Stimulated activated naive CD4-positive, alpha-beta T cell (primary cell): Measurements from ENCODE around the gene PUS1.
"Not testable (repeated sequence)": the region's sequence is repeated elsewhere in the genome, so short reads cannot be mapped to it uniquely, and the experiment has no call there.

Experiments used
- DNase-seq, 6 experiments: peaks; one replicate each; lab custom pipeline; 2025; lab: John Stamatoyannopoulos, UW

PUS1 gene

GRCh38 chr12:131928711-131929580, at the start of gene PUS1:
PUS1 (plus strand) TSS chr12:131929276; CDS start chr12:131929723, 447 bp downstream.
- peak; percentile 88 to 94 (median 91) for DNase-seq

DNA sequence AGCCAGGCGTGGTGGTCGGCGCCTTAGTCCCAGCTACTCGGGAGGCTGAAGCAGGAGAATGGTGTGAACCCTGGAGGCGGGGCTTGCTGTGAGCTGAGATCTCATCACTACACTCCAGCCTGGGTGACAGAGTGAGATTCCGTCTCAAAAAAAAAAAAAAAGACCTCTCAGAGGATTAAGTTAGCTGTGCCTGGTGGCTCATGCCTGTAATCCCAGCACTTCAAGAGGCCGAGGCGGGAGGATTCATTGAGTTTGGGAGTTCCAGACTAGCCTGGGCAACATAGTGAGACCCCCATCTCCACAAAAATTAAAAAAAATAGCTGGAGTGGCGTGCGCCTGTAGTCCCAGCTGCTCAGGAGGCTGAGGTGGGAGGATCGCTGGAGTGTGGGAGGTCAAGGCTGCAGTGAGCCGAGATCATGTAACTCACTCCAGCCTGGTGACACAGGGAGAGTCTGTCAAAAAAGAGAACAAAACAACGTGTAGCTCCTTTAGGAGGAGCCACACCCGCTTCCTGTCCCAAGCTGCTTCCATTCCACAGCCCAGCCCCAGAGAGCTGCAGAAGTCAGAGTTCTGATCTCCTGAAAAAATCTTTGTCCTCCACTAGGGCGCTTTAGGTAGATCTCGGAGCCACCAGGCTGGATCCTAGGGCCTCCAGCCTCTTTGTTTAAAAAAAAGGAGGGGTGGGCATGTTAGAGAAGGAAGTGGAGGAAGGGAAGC, 46.1 kb upstream of the PUS1 start:
- DNase-seq, result no peak

GRCh38 chr12:131883521-131883900, 45.6 kb upstream of the PUS1 start:
- DNase-seq, result no peak

DNA sequence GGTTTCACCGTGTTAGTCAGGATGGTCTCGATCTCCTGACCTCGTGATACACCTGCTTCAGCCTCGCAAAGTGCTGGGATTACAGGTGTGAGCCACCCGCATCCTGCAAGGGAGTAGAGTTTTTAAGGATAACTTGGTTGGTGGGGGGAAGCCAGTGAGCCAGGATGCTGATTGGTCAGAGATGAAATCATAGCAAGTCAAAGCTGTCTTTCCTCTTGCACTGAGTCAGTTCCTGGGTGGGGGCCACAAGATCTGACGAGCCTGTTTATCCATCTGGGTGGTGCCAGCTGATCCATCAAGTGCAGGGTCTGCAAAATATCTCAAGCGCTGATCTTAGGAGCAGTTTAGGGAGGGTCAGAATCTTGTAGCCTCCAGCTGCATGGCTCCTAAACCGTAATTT, 44.0 kb upstream of the PUS1 start:
- not testable (repeated sequence) for DNase-seq

DNA sequence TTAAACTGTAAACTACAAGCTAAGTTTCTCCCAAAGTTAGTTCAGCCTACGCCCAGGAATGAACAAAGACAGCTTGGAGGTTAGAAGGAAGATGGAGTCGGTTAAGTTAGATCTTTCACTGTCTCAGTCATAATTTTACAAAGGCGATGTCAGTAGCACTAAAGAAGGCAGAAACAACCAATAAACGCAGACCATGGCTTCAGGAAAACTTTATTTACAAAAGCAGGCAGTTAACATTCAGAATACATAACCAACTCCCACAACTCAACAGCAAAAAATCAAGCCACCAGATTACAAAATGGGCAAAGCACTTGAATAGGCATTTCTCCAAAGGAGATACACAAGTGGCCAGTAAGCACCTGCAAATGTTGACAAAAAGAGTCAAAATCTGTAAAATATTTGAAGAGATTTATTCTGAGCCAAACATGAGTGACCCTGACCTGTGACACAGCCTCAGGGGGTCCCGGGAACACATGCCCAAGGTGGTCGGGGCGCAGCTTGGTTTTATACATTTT, 43.5 kb upstream of the PUS1 start:
- no peak for DNase-seq

- DNase-seq, result not testable (repeated sequence)
These were observed 37.4 kb upstream of the PUS1 start for GRCh38 chr12:131891722-131892121.

- peak in 1 of 6 experiments; percentile 9 for DNase-seq
These were observed 36.1 kb upstream of the PUS1 start for GRCh38 chr12:131892711-131893604.

DNA sequence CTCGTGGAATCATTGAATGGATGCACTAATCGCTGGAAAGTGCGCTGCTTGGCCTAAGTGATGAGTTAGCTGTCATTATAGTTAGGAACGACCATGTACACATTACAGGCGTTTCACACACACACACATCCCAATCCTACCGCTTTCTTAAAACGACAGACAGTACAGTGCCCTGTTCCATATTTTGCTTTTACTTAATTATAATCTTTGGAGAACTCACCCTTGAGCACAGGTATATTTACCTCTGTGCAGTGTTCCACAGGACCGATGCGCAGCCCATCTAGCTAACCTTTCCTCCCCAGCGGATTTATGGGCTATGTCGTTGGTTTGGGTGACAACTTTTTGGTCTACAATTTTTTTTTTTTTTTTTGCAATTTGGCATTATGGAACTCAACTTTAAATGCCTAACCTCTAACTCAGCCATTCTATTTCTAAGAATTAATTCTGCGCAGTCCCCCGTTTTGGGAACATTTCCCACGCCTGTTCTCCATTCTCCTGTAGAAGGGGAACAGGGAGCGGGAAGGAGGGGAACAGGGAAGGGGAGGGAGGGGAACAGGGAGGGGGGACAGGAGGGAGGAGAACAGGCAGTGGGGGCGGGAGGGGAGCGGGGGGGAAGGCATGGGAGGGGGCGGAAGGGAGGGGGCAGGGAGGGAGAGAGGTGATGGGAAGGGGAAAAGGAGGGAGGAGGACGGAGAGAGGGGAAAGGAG, 35.3 kb upstream of the PUS1 start:
- peak in 2 of 6 experiments; percentile 16 to 25 for DNase-seq

DNA sequence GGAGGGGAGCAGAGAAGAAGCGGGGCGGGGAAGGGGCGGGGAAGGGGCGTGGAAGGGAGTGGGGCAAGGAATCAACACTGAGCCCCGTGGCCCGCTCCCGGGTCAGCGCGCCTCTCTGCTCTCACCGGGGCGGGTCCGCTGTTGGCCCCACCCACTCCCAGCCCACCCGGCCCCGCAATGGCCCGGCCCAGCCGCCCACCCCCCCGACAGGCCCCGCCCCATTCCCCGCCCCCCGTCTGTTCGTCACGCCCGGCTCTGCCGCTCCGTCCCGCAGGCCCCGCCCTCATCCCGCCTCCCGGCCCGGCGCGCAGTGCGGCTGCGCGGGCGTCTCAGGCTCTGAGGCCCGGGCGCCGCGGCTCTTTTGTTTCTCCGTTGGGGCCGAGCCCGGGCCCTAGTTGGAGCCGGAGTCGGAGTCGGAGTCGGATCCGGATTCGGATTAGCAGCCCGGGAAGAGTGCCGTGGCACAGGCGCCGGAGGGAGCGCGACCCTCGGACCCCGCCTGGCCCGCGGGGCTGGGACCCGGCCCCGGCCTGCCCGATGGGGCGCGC, 34.7 kb upstream of the PUS1 start, which contains the start of gene ULK1:
Gene ULK1 (plus strand): TSS at position 310 of the 548 bp plus-strand sequence. CDS start 380 bp downstream, outside the sequence.
- peak; percentile 76 to 92 (median 90) for DNase-seq

DNA sequence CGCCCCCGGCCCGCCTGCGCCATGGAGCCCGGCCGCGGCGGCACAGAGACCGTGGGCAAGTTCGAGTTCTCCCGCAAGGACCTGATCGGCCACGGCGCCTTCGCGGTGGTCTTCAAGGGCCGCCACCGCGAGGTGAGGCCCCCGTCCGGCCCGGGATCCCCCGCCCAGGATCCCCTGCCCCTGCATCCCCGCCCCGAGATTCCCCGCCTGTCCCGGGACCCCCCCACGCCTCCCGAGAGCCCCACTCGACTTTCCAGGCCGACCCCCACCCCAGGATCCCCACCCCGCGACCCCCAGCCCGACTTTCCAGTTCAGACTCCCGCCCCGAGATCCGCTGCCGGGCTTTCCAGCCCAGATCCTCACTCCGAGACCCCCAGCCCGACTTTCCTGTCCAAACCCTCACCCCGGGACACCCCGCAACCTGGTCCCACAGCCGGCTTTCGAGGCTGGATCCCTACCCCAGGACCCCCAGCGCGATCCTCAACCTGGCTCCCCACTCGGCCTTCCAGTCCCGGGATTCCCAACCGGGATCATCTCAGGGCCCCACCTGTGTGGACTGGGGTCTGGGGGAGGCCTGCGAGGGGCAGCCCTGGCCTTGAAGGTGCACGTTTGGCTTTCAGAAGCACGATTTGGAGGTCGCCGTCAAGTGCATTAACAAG, 34.0 kb upstream of the PUS1 start:
- peak in 1 of 6 experiments; percentile 12 for DNase-seq

- peak in 3 of 6 experiments; percentile 40 to 62 (median 57) for DNase-seq
These were observed 33.4 kb upstream of the PUS1 start for GRCh38 chr12:131895640-131896079.

DNA sequence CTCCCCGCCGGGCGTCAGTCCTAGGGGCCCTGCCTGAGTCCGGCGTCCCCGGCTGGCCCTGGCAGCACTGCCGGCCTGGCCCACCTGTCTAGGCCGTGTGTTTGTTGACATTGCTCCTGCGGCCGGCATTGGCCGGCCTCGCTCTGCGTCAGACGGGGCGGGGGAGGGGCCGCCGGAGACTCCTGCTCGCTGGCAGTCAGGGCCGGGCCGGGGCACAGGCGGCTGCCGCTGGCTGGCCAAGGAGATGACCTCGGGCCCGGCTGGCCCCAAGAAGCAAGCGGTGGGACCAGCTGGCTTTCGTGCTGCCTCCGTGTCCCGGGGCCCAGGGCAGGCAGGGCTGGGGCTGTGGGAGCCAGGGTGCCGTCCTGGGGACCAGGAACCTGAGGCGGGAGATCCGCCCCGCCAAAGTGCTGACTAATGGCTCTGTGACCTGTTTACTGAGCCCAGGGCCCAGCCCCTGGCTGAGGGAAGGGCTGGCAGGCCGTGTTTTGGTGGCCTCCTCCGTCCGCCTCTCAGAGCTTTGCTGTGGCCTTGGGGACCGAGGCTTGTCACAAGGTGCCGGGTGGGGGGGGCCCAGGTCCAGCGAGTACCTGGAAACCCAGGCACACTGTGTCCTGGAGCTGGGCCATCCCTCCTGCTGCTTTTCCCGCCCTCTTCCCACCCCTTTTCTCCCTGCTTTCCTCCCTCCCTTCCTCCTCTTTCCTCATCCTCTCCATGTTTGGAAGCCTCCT, 32.8 kb upstream of the PUS1 start:
- DNase-seq, result peak in 4 of 6 experiments; percentile 36 to 62 (median 54)

GRCh38 chr12:131896811-131897270, 32.2 kb upstream of the PUS1 start:
- no peak for DNase-seq

DNA sequence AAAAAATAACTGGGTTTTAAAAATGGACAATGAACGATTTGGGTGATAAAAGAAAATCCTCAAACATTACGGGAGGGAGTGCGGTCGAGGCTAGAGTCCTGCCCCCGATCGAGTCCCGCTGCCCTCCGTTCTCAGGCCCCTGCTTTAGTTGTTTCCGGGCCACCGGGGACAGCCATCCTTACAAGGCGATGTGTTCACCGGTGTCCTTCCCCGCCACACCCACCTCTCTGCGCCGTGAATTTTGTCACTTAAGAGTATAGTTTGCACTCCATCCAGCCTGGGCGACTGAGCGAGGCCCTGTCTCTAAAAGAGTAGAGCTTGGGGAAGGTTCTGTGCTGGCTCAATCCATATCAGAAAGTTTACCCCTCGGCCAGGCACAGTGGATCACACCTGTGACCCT, 31.8 kb upstream of the PUS1 start:
- no peak for DNase-seq

- no peak for DNase-seq
These were observed 31.2 kb upstream of the PUS1 start for GRCh38 chr12:131897875-131898274.

- no peak for DNase-seq
These were observed 28.7 kb upstream of the PUS1 start for GRCh38 chr12:131900397-131900796.

- DNase-seq, result no peak
These were observed 27.4 kb upstream of the PUS1 start for GRCh38 chr12:131901431-131902331.
